ES-I3 (cell line): ENCODE measurements around the gene DISC1.
"Not testable (repeated sequence)": the region's sequence is repeated elsewhere in the genome, so short reads cannot be mapped to it uniquely, and the experiment has no call there.

Experiments used
- H3K36me3 ChIP-seq: 2 replicates; pipeline ENCODE4 v1.6.1; 2013; ENCODE audit warnings: mild to moderate bottlenecking, low read length, control low read depth, moderate library complexity; ENCODE audit not compliant: insufficient read depth
- H3K4me1 ChIP-seq: 2 replicates; pipeline ENCODE4 v1.6.1; 2013; ENCODE audit warnings: mild to moderate bottlenecking, control low read depth, low read length; ENCODE audit not compliant: insufficient read depth
- H3K9ac ChIP-seq: 2 replicates; pipeline ENCODE4 v1.6.1; 2013; ENCODE audit warnings: low read depth, mild to moderate bottlenecking, low read length, moderate library complexity
- H3K9me3 ChIP-seq: 2 replicates; pipeline ENCODE4 v1.6.1; 2013; ENCODE audit warnings: mild to moderate bottlenecking, low read length, moderate library complexity; ENCODE audit not compliant: control insufficient read depth, insufficient read depth

Gene DISC1

GRCh38 chr1:231950331-231951128, 323.9 kb downstream of the DISC1 start:
- Histone ChIP-seq H3K9ac (no peak overlapping the region), H3K4me1 (peaks cover 8% of the 10 kb centered on the region; the same call in 1 of the 2 replicates), H3K9me3 (peaks cover 3% of the 10 kb centered on the region; the same call in 1 of the 2 replicates), H3K36me3 (no peaks in the 10 kb centered on the region)

- no peaks in the 10 kb centered on the region for H3K36me3 ChIP-seq
- H3K9me3 ChIP-seq = peaks cover 3% of the 10 kb centered on the region; the same call in 1 of the 2 replicates
- peaks cover 8% of the 10 kb centered on the region; the same call in 1 of the 2 replicates for H3K4me1 ChIP-seq
- H3K9ac ChIP-seq = no peak overlapping the region
These were observed 324.8 kb downstream of the DISC1 start for GRCh38 chr1:231951374-231951773.

- Histone ChIP-seq H3K36me3 (no peaks in the 10 kb centered on the region), H3K9ac (no peak overlapping the region), H3K4me1 (peaks cover 8% of the 10 kb centered on the region; the same call in 1 of the 2 replicates), H3K9me3 (peaks cover 3% of the 10 kb centered on the region; the same call in 1 of the 2 replicates)
These were observed 325.6 kb downstream of the DISC1 start for GRCh38 chr1:231952154-231952553.

GRCh38 chr1:231953660-231954059, 327.1 kb downstream of the DISC1 start:
- peaks cover 3% of the 10 kb centered on the region; the same call in 1 of the 2 replicates for H3K9me3 ChIP-seq
- no peaks in the 10 kb centered on the region for H3K36me3 ChIP-seq
- no peak overlapping the region for H3K9ac ChIP-seq
- peaks cover 8% of the 10 kb centered on the region; the same call in 1 of the 2 replicates for H3K4me1 ChIP-seq

GRCh38 chr1:231954751-231955150, 328.2 kb downstream of the DISC1 start:
- Histone ChIP-seq H3K9me3 (peaks cover 3% of the 10 kb centered on the region; the same call in 1 of the 2 replicates), H3K36me3 (no peaks in the 10 kb centered on the region), H3K4me1 (peaks cover 6% of the 10 kb centered on the region; the same call in 1 of the 2 replicates), H3K9ac (no peak overlapping the region)

- H3K4me1 ChIP-seq = no peaks in the 10 kb centered on the region
These were observed 330.8 kb downstream of the DISC1 start for GRCh38 chr1:231957359-231957758.

GRCh38 chr1:231958448-231958847, 331.9 kb downstream of the DISC1 start:
- H3K4me1 ChIP-seq = no peaks in the 10 kb centered on the region
- no peaks in the 10 kb centered on the region for H3K9me3 ChIP-seq
- no peak overlapping the region for H3K9ac ChIP-seq
- H3K36me3 ChIP-seq = no peaks in the 10 kb centered on the region

More at GRCh38 chr1:231957359-231957758, 330.8 kb downstream of the DISC1 start:
- Histone ChIP-seq H3K36me3 (no peaks in the 10 kb centered on the region), H3K9me3 (no peaks in the 10 kb centered on the region), H3K9ac (no peak overlapping the region)

- no peaks in the 10 kb centered on the region for H3K4me1 ChIP-seq
- H3K36me3 ChIP-seq = no peaks in the 10 kb centered on the region
- no peak overlapping the region for H3K9ac ChIP-seq
- H3K9me3 ChIP-seq = no peaks in the 10 kb centered on the region
These were observed 332.8 kb downstream of the DISC1 start for GRCh38 chr1:231959225-231959884.

- H3K36me3 ChIP-seq, H3K9me3 ChIP-seq, H3K4me1 ChIP-seq: not testable (repeated sequence)
These were observed 335.2 kb downstream of the DISC1 start for GRCh38 chr1:231961801-231962200.

GRCh38 chr1:231962636-231963035, 336.0 kb downstream of the DISC1 start:
- no peaks in the 10 kb centered on the region for H3K36me3 ChIP-seq
- no peaks in the 10 kb centered on the region for H3K4me1 ChIP-seq
- no peak overlapping the region for H3K9ac ChIP-seq
- H3K9me3 ChIP-seq = no peaks in the 10 kb centered on the region

More at GRCh38 chr1:231961801-231962200, 335.2 kb downstream of the DISC1 start:
- H3K9ac ChIP-seq = not testable (repeated sequence)

GRCh38 chr1:231964241-231964640, 337.7 kb downstream of the DISC1 start:
- H3K9me3 ChIP-seq = no peaks in the 10 kb centered on the region
- H3K9ac ChIP-seq = no peak overlapping the region
- H3K36me3 ChIP-seq = no peaks in the 10 kb centered on the region
- no peaks in the 10 kb centered on the region for H3K4me1 ChIP-seq

- no peaks in the 10 kb centered on the region for H3K36me3 ChIP-seq
- H3K9ac ChIP-seq = no peak overlapping the region
- H3K9me3 ChIP-seq = no peaks in the 10 kb centered on the region
- no peaks in the 10 kb centered on the region for H3K4me1 ChIP-seq
These were observed 338.4 kb downstream of the DISC1 start for GRCh38 chr1:231964961-231965360.

- Histone ChIP-seq H3K4me1 (no peaks in the 10 kb centered on the region), H3K36me3 (no peaks in the 10 kb centered on the region), H3K9ac (no peak overlapping the region), H3K9me3 (no peaks in the 10 kb centered on the region)
These were observed 339.0 kb downstream of the DISC1 start for GRCh38 chr1:231965615-231966014.

- Histone ChIP-seq H3K9me3 (no peaks in the 10 kb centered on the region), H3K9ac (no peak overlapping the region), H3K36me3 (no peaks in the 10 kb centered on the region), H3K4me1 (no peaks in the 10 kb centered on the region)
These were observed 340.4 kb downstream of the DISC1 start for GRCh38 chr1:231966983-231967382.

GRCh38 chr1:231969076-231969475, 342.5 kb downstream of the DISC1 start:
- no peak overlapping the region for H3K9ac ChIP-seq
- H3K36me3 ChIP-seq = no peaks in the 10 kb centered on the region

More at GRCh38 chr1:231969076-231969475, 342.5 kb downstream of the DISC1 start:
- Histone ChIP-seq H3K9me3 (no peaks in the 10 kb centered on the region), H3K4me1 (no peaks in the 10 kb centered on the region)
